Esophagus squamous epithelium (tissue), 5 donors: ENCODE measurements around the gene BCL2. TPM values are rescaled to one million over a fixed set of nuclear protein-coding genes. Genes with fewer than 3 reads are reported as not detected.

Source experiments
- DNase-seq: peaks from one replicate; lab custom pipeline; 2025; lab: John Stamatoyannopoulos, UW
- H3K27ac ChIP-seq, 4 donors: fragments of 200-600 bp; sonication (generic); one replicate each; pipeline ENCODE4 v1.5.1; 2016 to 2019; ENCODE audit warnings: mild to moderate bottlenecking in 1 of 4
- H3K27me3 ChIP-seq, 4 donors: fragments of 200-600 bp; sonication (generic); 1 replicate in 3 of 4; 2 replicates in 1 of 4; pipeline versions ENCODE4 v1.5.1 to v1.6.0; 2017 to 2021; ENCODE audit warnings: antibody characterized with exemption in 1 of 4
- H3K36me3 ChIP-seq, 3 donors: fragments of 200-600 bp; sonication (generic); one replicate each; pipeline ENCODE4 v1.5.1; 2016 to 2019
- H3K4me1 ChIP-seq, 3 donors: fragments of 200-600 bp; sonication (generic); one replicate each; pipeline ENCODE4 v1.5.1; 2017 to 2019
- H3K4me3 ChIP-seq, 4 donors: fragments of 200-600 bp; sonication (generic); 1 replicate in 3 of 4; 2 replicates in 1 of 4; pipeline ENCODE4 v1.5.1; 2016 to 2019; ENCODE audit warnings: mild to moderate bottlenecking in 2 of 4, moderate library complexity in 1 of 4
- H3K9me3 ChIP-seq, 3 donors: fragments of 200-600 bp; sonication (generic); one replicate each; pipeline ENCODE4 v1.5.1; 2016 to 2019
- CTCF ChIP-seq, 6 experiments: fragments of 450-650 bp in 4 of 6; fragments of 200-600 bp in 2 of 6; sonication (generic) in 2 of 6; IDR thresholded peaks; one replicate each; pipeline ENCODE4 v1.5.1; 2016 to 2019; ENCODE audit warnings: antibody characterized with exemption in 6 of 6, mild to moderate bottlenecking in 4 of 6, moderate library complexity in 4 of 6
- POLR2A ChIP-seq, 4 donors: fragments of 450-650 bp; IDR thresholded peaks; one replicate each; pipeline ENCODE4 v1.6.1; 2017; ENCODE audit warnings: antibody characterized with exemption in 4 of 4, mild to moderate bottlenecking in 4 of 4, moderate library complexity in 3 of 4
- WGBS, 2 donors: methylation state at CpG; one replicate each; pipeline ENCODE4 v1.1.5; 2018; 5-methylcytosine and 5-hydroxymethylcytosine counted together
- intact Hi-C: fragments of 100-400 bp; cut with DNase I; formaldehyde crosslinking; loops from one replicate; pipeline ENCODE4 v1.15.0; 2022
- total RNA-seq, 4 donors: library from RNA; depleted of rRNA; stranded (reverse); fragments of >200 nt; gene quantifications; one replicate each; pipeline ENCODE4 v1.1.0, GENCODE V29; 2016
- donor health status: DM: yes; HTN: yes; CAD: no.

The BCL2 gene
- total RNA-seq, 4 donors from 2014 or later, result 3.1 to 17.4 (median 4.2) TPM

GRCh38 chr18:63098018-63098981 is 221.3 kb downstream of the BCL2 start:
- WGBS, 2 donors, result 65 to 68% methylated on average over 10 to 12 of the region's 16 CpGs
- H3K4me3 ChIP-seq, result no peak overlapping the region
- intact Hi-C loops, result no loop called here
- no peak for TF ChIP-seq POLR2A (IDR thresholded peaks at IDR 0.05)
- no peak for TF ChIP-seq CTCF (IDR thresholded peaks at IDR 0.05)
- DNase-seq, result no peak
- no peaks in the 10 kb centered on the region for H3K4me1 ChIP-seq
- peaks cover 0 to 13% (median 0%) of the 10 kb centered on the region in 4 donors for H3K27me3 ChIP-seq
- no peaks in the 10 kb centered on the region for H3K9me3 ChIP-seq
- no peak overlapping the region for H3K27ac ChIP-seq
- H3K36me3 ChIP-seq, result no peaks in the 10 kb centered on the region

GRCh38 chr18:63097178-63097577 is 222.4 kb downstream of the BCL2 start:
- no peak for DNase-seq
- no peaks in the 10 kb centered on the region for H3K4me1 ChIP-seq
- no peak overlapping the region for H3K4me3 ChIP-seq
- WGBS, 2 donors, result 57 to 62% methylated on average over 10 of the region's 10 CpGs
- no peaks in the 10 kb centered on the region for H3K36me3 ChIP-seq
- H3K27ac ChIP-seq, result no peak overlapping the region
- intact Hi-C loops, result no loop called here
- no peaks in the 10 kb centered on the region for H3K9me3 ChIP-seq
- H3K27me3 ChIP-seq, result peaks cover 0 to 17% (median 0%) of the 10 kb centered on the region in 4 donors
- no peak for TF ChIP-seq CTCF (IDR thresholded peaks at IDR 0.05)
- TF ChIP-seq POLR2A (IDR thresholded peaks at IDR 0.05), result no peak

GRCh38 chr18:63096327-63096874 is 223.2 kb downstream of the BCL2 start:
- H3K9me3 ChIP-seq, result no peaks in the 10 kb centered on the region
- no peak overlapping the region for H3K4me3 ChIP-seq
- WGBS, 2 donors, result 68 to 71% methylated on average over 2 of the region's 2 CpGs
- no peak overlapping the region for H3K27ac ChIP-seq
- no peaks in the 10 kb centered on the region for H3K4me1 ChIP-seq
- no peaks in the 10 kb centered on the region for H3K36me3 ChIP-seq
- TF ChIP-seq POLR2A (IDR thresholded peaks at IDR 0.05) (no peak), CTCF (IDR thresholded peaks at IDR 0.05) (no peak)
- no peak for DNase-seq
- peaks cover 0 to 17% (median 0%) of the 10 kb centered on the region in 4 donors for H3K27me3 ChIP-seq
- intact Hi-C loops, result no loop called here

- 48 to 64% methylated on average over 6 of the region's 6 CpGs for WGBS, 2 donors
- Histone ChIP-seq H3K4me3 (no peak overlapping the region), H3K4me1 (no peaks in the 10 kb centered on the region), H3K9me3 (no peaks in the 10 kb centered on the region), H3K27me3 (peaks cover 0 to 17% (median 0%) of the 10 kb centered on the region in 4 donors), H3K36me3 (no peaks in the 10 kb centered on the region), H3K27ac (no peak overlapping the region)
- no peak for TF ChIP-seq POLR2A (IDR thresholded peaks at IDR 0.05)
- no peak for TF ChIP-seq CTCF (IDR thresholded peaks at IDR 0.05)
- intact Hi-C loops, result no loop called here
- DNase-seq, result no peak
These were observed 223.8 kb downstream of the BCL2 start for GRCh38 chr18:63095768-63096167.
